Nucleus accumbens (tissue), 56 donors: Measurements from ENCODE around the gene TMEM250.

ENCODE experiments used
- DNase-seq, 56 donors: peaks; one replicate each; lab custom pipeline; 2025; lab: John Stamatoyannopoulos, UW

TMEM250 gene

GRCh38 chr9:136086213-136086881 is 32.3 kb downstream of the TMEM250 start:
- DNase-seq: peak in 27 of 56 donors; percentile 54 to 82 (median 69)

GRCh38 chr9:136085815-136086212 is 32.9 kb downstream of the TMEM250 start:
- DNase-seq: peak in 54 of 56 donors; percentile 23 to 93 (median 79)

- DNase-seq: no peak
Observed at GRCh38 chr9:136084063-136084944, 34.4 kb downstream of the TMEM250 start.

- DNase-seq: no peak
Observed at GRCh38 chr9:136083558-136084062, 35.1 kb downstream of the TMEM250 start.

GRCh38 chr9:136082496-136083361 is 35.9 kb downstream of the TMEM250 start:
- DNase-seq: no peak

GRCh38 chr9:136081826-136082495 is 36.7 kb downstream of the TMEM250 start:
- DNase-seq: no peak

GRCh38 chr9:136081113-136081825 is 37.4 kb downstream of the TMEM250 start:
- no peak for DNase-seq

- no peak for DNase-seq
Observed at GRCh38 chr9:136080716-136081112, 38.0 kb downstream of the TMEM250 start.

- peak in 4 of 56 donors; percentile 20 to 39 (median 29) for DNase-seq
Observed at GRCh38 chr9:136079916-136080246, 38.8 kb downstream of the TMEM250 start.

GRCh38 chr9:136079211-136079915 is 39.3 kb downstream of the TMEM250 start:
- no peak for DNase-seq

- DNase-seq: no peak
Observed at GRCh38 chr9:136078498-136079011, 40.1 kb downstream of the TMEM250 start.

- DNase-seq: no peak
Observed at GRCh38 chr9:136078024-136078423, 40.7 kb downstream of the TMEM250 start.

GRCh38 chr9:136077491-136077890 is 41.2 kb downstream of the TMEM250 start:
- DNase-seq: no peak

GRCh38 chr9:136075881-136076678 is 42.6 kb downstream of the TMEM250 start:
- DNase-seq: no peak

GRCh38 chr9:136075134-136075841 is 43.4 kb downstream of the TMEM250 start:
- no peak for DNase-seq

GRCh38 chr9:136074706-136075105 is 44.0 kb downstream of the TMEM250 start:
- no peak for DNase-seq
